MM.1S (cell line): ENCODE data around the gene VSTM2A.

Experiments
- CTCF ChIP-seq: fragments of 300-600 bp; sonication (generic); IDR thresholded peaks from 2 replicates; pipeline ENCODE4 v1.5.1; 2016; ENCODE audit warnings: antibody characterized with exemption, low read length, mixed read lengths
- EZH2 ChIP-seq: fragments of 300-600 bp; sonication (generic); optimal IDR thresholded peaks from 2 replicates; pipeline ENCODE3; 2017; ENCODE audit warnings: low read depth, mild to moderate bottlenecking, antibody characterized with exemption, low read length, mixed read lengths

- TF ChIP-seq CTCF (no peak), EZH2 (no peak)
These were observed 12.6 kb upstream of the VSTM2A start for GRCh38 chr7:54529568-54529967.
